Upper lobe of right lung (tissue), 1 donor: Measurements from ENCODE around the gene RBBP4. TPM values are rescaled to one million over a fixed set of nuclear protein-coding genes. Genes with fewer than 3 reads are reported as not detected.

Experiments used
- ATAC-seq: fragments of 200-7000 bp; cut with Tn5 transposase; one replicate; pipeline ENCODE4 v1.9.1; 2020; ENCODE audit warnings: mild to moderate bottlenecking, moderate library complexity
- DNase-seq: peaks from one replicate; pipeline ENCODE4 v3.0.0-alpha.2; 2020
- H3K27ac ChIP-seq: fragments of 200-600 bp; one replicate; pipeline ENCODE4 v1.8.0; 2022
- H3K27me3 ChIP-seq: fragments of 200-600 bp; one replicate; pipeline ENCODE4 v1.8.0; 2022; ENCODE audit warnings: mild to moderate bottlenecking
- H3K36me3 ChIP-seq: fragments of 200-600 bp; one replicate; pipeline ENCODE4 v1.8.0; 2022
- H3K4me1 ChIP-seq: fragments of 200-600 bp; one replicate; pipeline ENCODE4 v1.8.0; 2022
- H3K4me3 ChIP-seq: fragments of 200-600 bp; one replicate; pipeline ENCODE4 v1.8.0; 2022; ENCODE audit warnings: mild to moderate bottlenecking
- H3K9me3 ChIP-seq: fragments of 200-600 bp; one replicate; pipeline ENCODE4 v1.8.0; 2022
- CTCF ChIP-seq: fragments of 200-600 bp; IDR thresholded peaks from one replicate; pipeline ENCODE4 v1.8.0; 2022; ENCODE audit warnings: antibody characterized with exemption
- intact Hi-C: fragments of 100-400 bp; cut with DNase I; formaldehyde crosslinking; loops from one replicate; pipeline ENCODE4 v1.11.0; 2022
- total RNA-seq: library from RNA; stranded (reverse); fragmentation: NEBNext Ultra II Directional; extraction: Animal tissue kit (Norgen Biotek cat#: 25700); gene quantifications from one replicate; pipeline ENCODE4 v1.2.1, GENCODE V29; 2021
- donor health status: DM: no; HTN: yes; CAD: no; lungs with severe emphysema.

Gene RBBP4
- total RNA-seq, 1 donor from 2014 or later: 156 TPM

GRCh38 chr1:32681999-32682398, 31.0 kb downstream of the RBBP4 start:
- Histone ChIP-seq H3K4me1 (peaks cover 29% of the 10 kb centered on the region), H3K4me3 (no peak overlapping the region), H3K27me3 (no peaks in the 10 kb centered on the region), H3K36me3 (peaks cover 84% of the 10 kb centered on the region), H3K9me3 (no peaks in the 10 kb centered on the region), H3K27ac (peak overlapping the region; percentile 49)
- DNase-seq: no peak
- ATAC-seq: no peak
- intact Hi-C loops: no loop called here
- no peak for TF ChIP-seq CTCF

GRCh38 chr1:32683397-32683796, 32.4 kb downstream of the RBBP4 start:
- ATAC-seq: no peak
- intact Hi-C loops: no loop called here
- Histone ChIP-seq H3K4me3 (no peak overlapping the region), H3K9me3 (no peaks in the 10 kb centered on the region), H3K27me3 (no peaks in the 10 kb centered on the region), H3K36me3 (peaks cover 74% of the 10 kb centered on the region), H3K4me1 (peaks cover 29% of the 10 kb centered on the region), H3K27ac (peak overlapping the region; percentile 43)
- no peak for DNase-seq
- TF ChIP-seq CTCF: no peak

GRCh38 chr1:32684167-32684811, 33.3 kb downstream of the RBBP4 start:
- TF ChIP-seq CTCF: no peak
- Histone ChIP-seq H3K27me3 (no peaks in the 10 kb centered on the region), H3K4me1 (peaks cover 29% of the 10 kb centered on the region), H3K9me3 (no peaks in the 10 kb centered on the region), H3K4me3 (no peak overlapping the region), H3K36me3 (peaks cover 67% of the 10 kb centered on the region), H3K27ac (peak overlapping the region; percentile 43)
- intact Hi-C loops: no loop called here
- ATAC-seq: no peak
- DNase-seq: peak; percentile 5

- Histone ChIP-seq H3K4me3 (no peak overlapping the region), H3K9me3 (no peaks in the 10 kb centered on the region), H3K27me3 (no peaks in the 10 kb centered on the region), H3K36me3 (peaks cover 56% of the 10 kb centered on the region), H3K27ac (no peak overlapping the region), H3K4me1 (peaks cover 29% of the 10 kb centered on the region)
- no peak for DNase-seq
- no peak for ATAC-seq
- intact Hi-C loops: no loop called here
- TF ChIP-seq CTCF: no peak
Measured at GRCh38 chr1:32685498-32685897, 34.5 kb downstream of the RBBP4 start.

GRCh38 chr1:32686387-32686786, 35.4 kb downstream of the RBBP4 start:
- Histone ChIP-seq H3K27ac (no peak overlapping the region), H3K36me3 (peaks cover 47% of the 10 kb centered on the region), H3K27me3 (no peaks in the 10 kb centered on the region), H3K4me1 (peaks cover 21% of the 10 kb centered on the region), H3K4me3 (no peak overlapping the region), H3K9me3 (no peaks in the 10 kb centered on the region)
- intact Hi-C loops: no loop called here
- no peak for TF ChIP-seq CTCF
- no peak for DNase-seq
- ATAC-seq: no peak
